ENCODE data around the gene FGD3. TPM values are rescaled to one million over a fixed set of nuclear protein-coding genes. Genes with fewer than 3 reads are reported as not detected.

Gene FGD3
- total RNA-seq, 4 donors from 2014 or later: 0.92 to 1.3 (median 0.97) TPM

DNA sequence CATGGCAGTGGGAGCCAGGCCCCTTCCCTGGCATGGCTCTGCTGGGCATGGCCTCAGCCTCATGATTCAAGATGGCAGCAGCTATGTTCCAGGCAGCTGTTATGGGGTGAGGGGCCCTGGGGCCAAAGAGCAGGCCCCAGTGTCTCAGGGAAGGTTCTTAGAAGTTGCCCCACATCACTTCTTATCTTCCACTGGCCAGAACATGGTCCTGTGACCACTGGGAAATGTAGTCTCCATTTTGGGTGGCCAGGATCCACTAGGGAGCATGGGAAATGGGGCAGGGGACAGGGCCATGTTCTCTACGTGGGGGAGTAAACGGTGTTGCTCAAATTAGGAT lies 129.4 kb downstream of the FGD3 start:
- no peak overlapping the region for H3K27ac ChIP-seq
- TF ChIP-seq POLR2A (IDR thresholded peaks at IDR 0.05): no peak
- TF ChIP-seq, protein P1, sequence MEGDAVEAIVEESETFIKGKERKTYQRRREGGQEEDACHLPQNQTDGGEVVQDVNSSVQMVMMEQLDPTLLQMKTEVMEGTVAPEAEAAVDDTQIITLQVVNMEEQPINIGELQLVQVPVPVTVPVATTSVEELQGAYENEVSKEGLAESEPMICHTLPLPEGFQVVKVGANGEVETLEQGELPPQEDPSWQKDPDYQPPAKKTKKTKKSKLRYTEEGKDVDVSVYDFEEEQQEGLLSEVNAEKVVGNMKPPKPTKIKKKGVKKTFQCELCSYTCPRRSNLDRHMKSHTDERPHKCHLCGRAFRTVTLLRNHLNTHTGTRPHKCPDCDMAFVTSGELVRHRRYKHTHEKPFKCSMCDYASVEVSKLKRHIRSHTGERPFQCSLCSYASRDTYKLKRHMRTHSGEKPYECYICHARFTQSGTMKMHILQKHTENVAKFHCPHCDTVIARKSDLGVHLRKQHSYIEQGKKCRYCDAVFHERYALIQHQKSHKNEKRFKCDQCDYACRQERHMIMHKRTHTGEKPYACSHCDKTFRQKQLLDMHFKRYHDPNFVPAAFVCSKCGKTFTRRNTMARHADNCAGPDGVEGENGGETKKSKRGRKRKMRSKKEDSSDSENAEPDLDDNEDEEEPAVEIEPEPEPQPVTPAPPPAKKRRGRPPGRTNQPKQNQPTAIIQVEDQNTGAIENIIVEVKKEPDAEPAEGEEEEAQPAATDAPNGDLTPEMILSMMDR (IDR thresholded peaks at IDR 0.05 in 4 of 5, conservative IDR thresholded peaks at IDR 0.05 in 1 of 5): no peak
- DNase-seq (no peak), ATAC-seq (no peak)
- H3K27me3 ChIP-seq: no peaks in the 10 kb centered on the region
- no peaks in the 10 kb centered on the region for H3K9me3 ChIP-seq
- intact Hi-C loops (cut with DNase I; ENCODE audit: low total_unique reads) (no loop called here), in situ Hi-C loops (cut with MboI; ENCODE audit: low sequenced_read_pairs in 4 of 4) (no loop called here)
- peaks cover 0 to 7% of the 10 kb centered on the region in 2 donors for H3K4me1 ChIP-seq
- H3K4me3 ChIP-seq: no peak overlapping the region
- H3K36me3 ChIP-seq: no peaks in the 10 kb centered on the region

DNA sequence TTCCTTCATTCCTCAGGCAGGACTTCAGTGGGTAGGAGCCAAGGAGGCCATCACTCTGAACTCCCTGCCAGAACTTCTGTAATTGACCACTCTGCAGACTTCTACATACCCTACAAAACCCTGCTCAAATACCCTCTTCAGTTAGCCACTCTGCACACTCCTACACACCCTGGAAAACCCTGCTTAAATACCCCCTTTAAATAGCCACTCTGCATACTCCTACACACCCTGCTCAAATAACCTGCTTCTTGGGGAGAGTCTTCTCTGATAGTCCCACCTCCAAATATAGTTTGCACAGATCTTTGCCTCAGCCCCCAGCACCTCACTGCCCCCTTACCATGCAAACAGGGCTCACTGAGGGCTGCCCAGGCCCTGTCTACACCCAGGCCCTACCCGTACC lies 130.0 kb downstream of the FGD3 start:
- ATAC-seq: no peak
- no peaks in the 10 kb centered on the region for H3K9me3 ChIP-seq
- no peak for TF ChIP-seq POLR2A (IDR thresholded peaks at IDR 0.05)
- TF ChIP-seq, protein P1 (IDR thresholded peaks at IDR 0.05 in 4 of 5, conservative IDR thresholded peaks at IDR 0.05 in 1 of 5): no peak
- no peak for DNase-seq
- H3K27me3 ChIP-seq: no peaks in the 10 kb centered on the region
- no peak overlapping the region for H3K27ac ChIP-seq
- H3K36me3 ChIP-seq: no peaks in the 10 kb centered on the region
- no peak overlapping the region for H3K4me3 ChIP-seq
- H3K4me1 ChIP-seq: peaks cover 0 to 3% of the 10 kb centered on the region in 2 donors
- intact Hi-C loops (cut with DNase I; ENCODE audit: low total_unique reads): no loop called here
- in situ Hi-C loops (cut with MboI; ENCODE audit: low sequenced_read_pairs in 4 of 4): no loop called here

DNA sequence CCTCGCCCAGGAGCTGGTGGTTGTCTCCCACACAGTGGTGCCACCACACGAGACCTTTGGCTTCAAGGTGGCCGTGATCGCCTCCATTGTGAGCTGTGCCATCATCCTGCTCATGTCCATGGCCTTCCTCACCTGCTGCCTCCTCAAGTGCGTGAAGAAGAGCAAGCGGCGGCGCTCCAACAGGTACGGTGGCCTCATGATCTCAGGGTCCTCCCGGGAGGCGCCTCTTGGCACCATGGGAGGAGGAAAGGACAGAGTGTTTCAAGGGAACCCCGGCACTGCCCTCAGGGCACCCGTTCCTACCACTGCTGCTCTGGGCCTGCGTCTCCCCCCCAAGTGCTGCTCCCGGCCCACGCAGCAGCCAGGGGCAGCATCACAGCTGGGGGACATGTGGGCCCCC lies 130.5 kb downstream of the FGD3 start:
- Histone ChIP-seq H3K36me3 (no peaks in the 10 kb centered on the region), H3K9me3 (no peaks in the 10 kb centered on the region), H3K4me1 (no peaks in the 10 kb centered on the region), H3K27me3 (no peaks in the 10 kb centered on the region), H3K4me3 (no peak overlapping the region), H3K27ac (no peak overlapping the region)
- DNase-seq (no peak), ATAC-seq (no peak)
- in situ Hi-C loops (cut with MboI; ENCODE audit: low sequenced_read_pairs in 4 of 4) (no loop called here), intact Hi-C loops (cut with DNase I; ENCODE audit: low total_unique reads) (no loop called here)
- TF ChIP-seq POLR2A (IDR thresholded peaks at IDR 0.05): no peak
- TF ChIP-seq, protein P1 (IDR thresholded peaks at IDR 0.05 in 4 of 5, conservative IDR thresholded peaks at IDR 0.05 in 1 of 5): no peak

DNA sequence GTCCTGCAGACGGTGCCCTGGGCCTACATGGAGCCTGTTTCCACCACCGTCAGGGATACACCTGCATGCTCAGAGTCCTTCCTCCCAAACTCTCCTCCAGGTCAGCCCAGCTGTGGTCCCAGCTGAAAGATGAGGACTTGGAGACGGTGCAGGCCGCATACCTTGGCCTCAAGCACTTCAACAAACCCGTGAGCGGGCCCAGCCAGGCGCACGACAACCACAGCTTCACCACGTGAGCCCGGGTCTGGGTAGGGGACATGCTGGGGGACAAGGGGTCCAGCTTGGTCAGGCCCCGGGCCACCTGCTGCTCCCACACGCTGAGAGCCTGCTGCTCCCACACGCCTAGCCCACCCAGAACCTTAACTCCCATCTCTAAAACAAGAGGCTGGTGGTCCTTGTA lies 132.0 kb downstream of the FGD3 start:
- intact Hi-C loops (cut with DNase I; ENCODE audit: low total_unique reads): no loop called here

DNA sequence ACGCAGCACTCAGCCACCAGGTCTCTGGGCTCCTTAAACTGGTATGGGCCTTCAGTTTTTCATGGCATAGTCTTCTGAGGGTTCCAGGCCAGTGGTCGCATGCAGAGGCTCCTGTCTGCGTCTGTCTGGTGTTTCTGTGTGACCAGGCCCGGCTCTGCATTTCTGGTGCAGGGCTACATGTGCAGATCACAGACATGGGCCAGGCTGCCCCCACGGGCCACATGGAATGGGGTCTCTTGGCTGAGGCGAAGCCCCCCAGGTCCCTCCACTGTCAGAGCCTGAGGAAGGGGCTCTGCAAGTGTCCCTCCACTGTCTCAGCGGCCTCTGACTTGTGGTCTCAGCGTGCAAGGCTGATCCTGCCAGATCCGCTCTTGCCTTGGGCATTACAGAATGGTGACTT lies 133.1 kb downstream of the FGD3 start:
- TF ChIP-seq, protein P1 (IDR thresholded peaks at IDR 0.05 in 4 of 5, conservative IDR thresholded peaks at IDR 0.05 in 1 of 5): no peak
- no peak for TF ChIP-seq POLR2A (IDR thresholded peaks at IDR 0.05)
- Histone ChIP-seq H3K9me3 (no peaks in the 10 kb centered on the region), H3K27ac (no peak overlapping the region), H3K36me3 (no peaks in the 10 kb centered on the region), H3K4me3 (no peak overlapping the region), H3K4me1 (no peaks in the 10 kb centered on the region), H3K27me3 (no peaks in the 10 kb centered on the region)
- in situ Hi-C loops (cut with MboI; ENCODE audit: low sequenced_read_pairs in 4 of 4) (no loop called here), intact Hi-C loops (cut with DNase I; ENCODE audit: low total_unique reads) (no loop called here)
- ATAC-seq (no peak), DNase-seq (peak in 1 of 2 donors; percentile 6)

More for the DNA sequence above, 132.0 kb downstream of the FGD3 start:
- H3K27me3 ChIP-seq: no peaks in the 10 kb centered on the region
- ATAC-seq (no peak), DNase-seq (peak in 1 of 2 donors; percentile 4)
- H3K4me1 ChIP-seq: no peaks in the 10 kb centered on the region
- no peak overlapping the region for H3K4me3 ChIP-seq
- no peaks in the 10 kb centered on the region for H3K36me3 ChIP-seq
- in situ Hi-C loops (cut with MboI; ENCODE audit: low sequenced_read_pairs in 4 of 4): no loop called here
- H3K9me3 ChIP-seq: no peaks in the 10 kb centered on the region
- TF ChIP-seq POLR2A (IDR thresholded peaks at IDR 0.05): no peak
- TF ChIP-seq, protein P1 (IDR thresholded peaks at IDR 0.05 in 4 of 5, conservative IDR thresholded peaks at IDR 0.05 in 1 of 5): no peak
- no peak overlapping the region for H3K27ac ChIP-seq
